Measurements from ENCODE around the gene RBAK.
"Not testable (repeated sequence)": the region's sequence is repeated elsewhere in the genome, so short reads cannot be mapped to it uniquely, and the experiment has no call there.

RBAK gene

DNA sequence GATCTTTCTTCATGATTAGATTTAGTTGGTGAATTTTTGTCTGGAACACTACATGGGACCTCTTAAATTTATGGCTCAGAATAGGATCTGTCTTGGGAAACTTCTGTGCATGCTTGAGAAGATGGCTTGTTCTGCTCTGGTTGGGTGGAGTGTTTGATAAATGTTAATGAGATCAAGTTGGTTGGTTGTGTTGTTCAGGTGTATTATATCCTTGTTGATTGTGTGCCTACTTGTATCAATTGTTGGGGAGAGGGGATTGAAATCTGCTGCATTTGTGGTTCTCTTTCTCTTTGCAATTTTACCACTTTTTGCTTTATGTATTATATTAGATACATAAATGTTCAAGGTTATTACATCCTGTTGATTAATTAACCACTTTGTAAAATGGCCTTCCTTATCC lies 6.1 kb downstream of the RBAK start:
- DNase-seq (ENCODE audit: low spot score): not testable (repeated sequence)

DNA sequence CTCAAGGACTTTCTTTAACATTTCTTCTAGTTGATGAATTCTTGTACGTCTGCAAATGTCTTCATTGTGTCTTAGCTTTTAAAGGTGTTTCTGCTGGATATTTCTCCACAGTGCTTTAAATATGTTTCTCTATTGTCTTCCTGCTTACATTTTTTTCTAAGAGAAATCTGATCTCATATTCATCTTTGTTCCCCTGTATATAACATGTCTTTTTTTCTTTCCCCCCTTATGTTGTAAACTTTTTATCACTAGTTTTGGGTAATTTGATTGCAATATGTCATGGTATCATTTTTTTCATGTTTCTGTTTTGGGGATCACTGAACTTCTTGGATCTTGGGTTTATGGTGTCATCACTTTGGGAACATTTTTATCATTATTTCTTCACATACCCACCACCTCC lies 7.5 kb downstream of the RBAK start:
- no peak for DNase-seq (ENCODE audit: low spot score)

DNA sequence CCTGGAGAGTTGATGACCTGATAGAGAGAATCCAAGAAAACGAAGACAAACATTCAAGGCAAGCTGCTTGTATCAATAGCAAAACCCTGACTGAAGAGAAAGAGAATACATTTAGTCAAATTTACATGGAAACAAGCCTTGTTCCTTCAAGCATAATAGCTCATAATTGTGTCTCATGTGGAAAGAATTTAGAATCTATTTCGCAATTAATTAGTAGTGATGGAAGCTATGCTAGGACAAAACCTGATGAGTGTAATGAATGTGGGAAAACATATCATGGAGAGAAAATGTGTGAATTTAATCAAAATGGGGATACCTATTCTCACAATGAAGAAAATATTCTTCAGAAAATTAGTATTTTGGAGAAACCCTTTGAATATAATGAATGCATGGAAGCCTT lies 18.0 kb downstream of the RBAK start:
- no peak for DNase-seq (ENCODE audit: low spot score)

DNA sequence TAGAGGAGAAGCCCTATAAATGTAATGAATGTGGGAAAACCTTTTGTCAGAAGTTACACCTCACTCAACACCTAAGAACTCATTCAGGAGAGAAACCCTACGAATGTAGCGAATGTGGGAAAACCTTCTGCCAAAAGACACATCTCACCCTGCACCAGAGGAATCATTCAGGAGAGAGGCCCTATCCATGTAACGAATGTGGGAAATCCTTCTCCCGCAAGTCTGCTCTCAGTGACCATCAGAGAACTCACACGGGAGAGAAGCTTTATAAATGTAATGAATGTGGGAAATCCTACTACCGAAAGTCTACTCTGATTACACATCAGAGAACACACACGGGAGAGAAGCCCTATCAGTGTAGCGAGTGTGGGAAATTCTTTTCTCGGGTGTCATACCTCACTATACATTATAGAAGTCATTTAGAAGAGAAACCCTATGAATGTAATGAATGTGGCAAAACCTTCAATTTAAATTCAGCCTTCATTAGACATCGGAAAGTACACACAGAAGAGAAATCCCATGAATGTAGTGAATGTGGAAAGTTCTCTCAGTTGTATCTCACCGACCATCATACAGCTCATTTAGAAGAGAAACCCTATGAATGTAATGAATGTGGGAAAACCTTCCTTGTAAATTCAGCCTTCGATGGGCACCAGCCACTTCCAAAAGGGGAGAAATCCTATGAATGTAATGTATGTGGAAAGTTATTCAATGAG lies 18.9 kb downstream of the RBAK start:
- no peak for DNase-seq (ENCODE audit: low spot score)

DNA sequence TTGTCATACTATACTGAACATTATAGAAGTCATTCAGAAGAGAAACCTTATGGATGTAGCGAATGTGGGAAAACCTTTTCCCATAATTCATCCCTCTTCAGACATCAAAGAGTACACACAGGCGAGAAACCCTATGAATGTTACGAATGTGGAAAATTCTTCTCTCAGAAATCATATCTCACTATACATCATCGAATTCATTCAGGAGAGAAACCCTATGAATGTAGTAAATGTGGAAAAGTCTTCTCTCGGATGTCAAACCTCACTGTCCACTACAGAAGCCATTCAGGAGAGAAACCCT lies 19.4 kb downstream of the RBAK start:
- no peak for DNase-seq (ENCODE audit: low spot score)

DNA sequence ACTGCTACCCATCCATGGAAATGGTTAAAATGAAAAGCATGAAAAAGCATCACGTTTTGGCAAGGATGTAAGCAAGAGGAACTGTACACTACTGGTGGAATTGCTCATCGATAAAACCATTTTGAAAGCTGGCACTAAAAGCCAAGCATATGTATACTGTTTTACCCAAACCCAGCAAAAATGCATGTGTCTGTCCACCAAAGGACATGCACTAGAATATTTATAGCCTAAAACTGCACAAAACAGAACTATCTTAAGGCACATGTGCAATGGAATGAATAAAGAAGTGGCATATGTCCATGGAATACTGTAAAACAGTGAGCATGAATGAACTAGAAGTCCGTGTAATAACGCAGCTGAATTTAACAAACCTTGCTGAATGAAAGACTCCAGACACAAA lies 22.9 kb downstream of the RBAK start:
- no peak for DNase-seq (ENCODE audit: low spot score)

DNA sequence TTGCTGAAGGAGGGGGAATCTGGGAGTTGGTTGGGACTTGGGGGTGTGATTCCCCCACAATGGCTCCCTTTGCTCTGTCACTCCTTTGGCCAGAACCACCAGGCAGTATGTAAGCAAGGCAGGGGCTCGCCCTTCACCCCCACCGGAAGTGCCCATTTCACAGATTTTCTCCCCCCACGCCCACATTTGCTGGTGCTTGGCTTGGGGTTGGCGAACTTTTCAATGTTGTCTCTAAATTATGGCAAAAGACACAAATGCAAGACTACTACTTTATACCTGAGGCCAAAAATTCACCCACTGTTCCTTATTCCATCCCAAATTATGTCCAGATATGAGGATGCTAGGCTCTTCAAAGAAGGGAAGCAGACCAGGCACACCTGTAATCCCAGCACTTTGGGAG lies 24.5 kb downstream of the RBAK start:
- DNase-seq (ENCODE audit: low spot score): no peak

DNA sequence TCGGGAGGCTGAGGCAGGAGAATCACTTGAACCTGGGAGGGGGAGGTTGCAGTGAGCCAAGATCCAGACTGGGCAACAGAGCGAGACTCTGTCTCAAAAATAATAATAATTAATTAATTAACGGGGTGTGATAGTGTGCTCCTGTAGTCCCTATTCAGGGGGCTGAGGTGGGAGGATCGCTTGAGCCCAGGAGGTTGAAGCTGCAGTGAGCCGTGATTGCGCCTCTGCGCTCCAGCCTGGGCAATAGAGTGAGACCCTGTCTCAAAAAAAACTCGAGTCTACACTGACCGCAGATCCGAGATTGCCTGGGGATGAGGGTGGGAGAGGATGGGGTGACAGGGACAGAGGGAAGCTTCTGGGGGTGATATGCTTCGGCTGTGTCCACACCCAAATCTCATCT lies 29.5 kb downstream of the RBAK start:
- not testable (repeated sequence) for DNase-seq (ENCODE audit: low spot score)

DNA sequence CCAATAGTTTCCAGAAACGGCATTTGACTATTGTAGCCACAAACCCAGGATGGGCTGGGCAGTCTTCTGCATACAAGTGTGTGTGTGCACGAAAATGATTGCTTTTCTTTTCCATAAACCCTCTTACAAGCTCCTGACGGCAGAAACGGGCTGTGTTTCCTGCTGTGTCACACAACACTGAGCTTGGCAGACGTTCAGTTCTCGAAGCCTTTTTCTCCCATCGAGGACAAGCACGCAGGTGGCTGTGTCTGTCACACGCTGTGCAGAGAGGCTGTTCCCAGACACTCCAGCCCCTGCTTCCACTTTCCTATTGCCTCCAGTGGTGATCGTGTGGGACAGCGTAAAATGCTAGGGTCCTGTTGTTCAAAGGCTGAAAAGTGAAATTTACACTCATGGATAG lies 32.1 kb downstream of the RBAK start:
- no peak for DNase-seq (ENCODE audit: low spot score)

DNA sequence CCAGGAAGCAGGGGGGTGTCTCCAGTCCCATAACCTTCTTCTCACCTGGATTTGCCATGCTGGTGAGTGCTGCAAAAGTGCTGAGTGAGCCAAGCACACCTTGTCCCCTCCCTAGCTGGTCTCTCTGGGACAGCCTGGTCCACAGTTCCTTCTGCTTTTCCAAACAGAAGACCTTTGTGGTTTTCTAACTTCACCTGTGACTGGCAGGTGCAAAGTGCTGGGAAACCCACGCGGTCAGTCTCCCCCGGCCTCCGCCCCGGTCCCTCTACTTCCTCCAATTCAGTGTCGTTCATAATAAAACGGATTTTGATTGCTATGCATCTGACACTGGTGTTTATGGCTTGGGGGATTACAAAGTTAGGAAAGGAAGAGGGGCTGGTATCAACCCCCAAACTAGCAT lies 37.1 kb downstream of the RBAK start:
- no peak for DNase-seq (ENCODE audit: low spot score)

DNA sequence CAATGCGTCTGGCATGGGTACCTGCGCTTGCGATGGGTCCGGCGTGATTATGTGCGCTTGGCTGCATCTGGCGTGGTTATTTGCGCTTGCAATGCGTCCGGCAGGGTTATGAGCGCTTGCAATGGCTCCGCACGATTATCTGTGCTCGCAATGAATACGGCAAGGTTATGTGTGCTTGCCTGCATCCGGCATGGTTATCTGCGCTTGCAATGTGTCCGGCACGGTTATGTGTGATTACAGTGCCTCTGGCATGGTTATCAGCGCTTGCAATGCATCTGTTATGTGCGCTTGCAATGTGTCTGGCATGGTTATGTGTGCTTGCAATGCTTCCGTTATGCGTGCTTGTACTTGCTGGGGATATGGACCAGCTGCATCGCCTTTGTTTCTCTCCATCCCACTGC lies 37.7 kb downstream of the RBAK start:
- no peak for DNase-seq (ENCODE audit: low spot score)

DNA sequence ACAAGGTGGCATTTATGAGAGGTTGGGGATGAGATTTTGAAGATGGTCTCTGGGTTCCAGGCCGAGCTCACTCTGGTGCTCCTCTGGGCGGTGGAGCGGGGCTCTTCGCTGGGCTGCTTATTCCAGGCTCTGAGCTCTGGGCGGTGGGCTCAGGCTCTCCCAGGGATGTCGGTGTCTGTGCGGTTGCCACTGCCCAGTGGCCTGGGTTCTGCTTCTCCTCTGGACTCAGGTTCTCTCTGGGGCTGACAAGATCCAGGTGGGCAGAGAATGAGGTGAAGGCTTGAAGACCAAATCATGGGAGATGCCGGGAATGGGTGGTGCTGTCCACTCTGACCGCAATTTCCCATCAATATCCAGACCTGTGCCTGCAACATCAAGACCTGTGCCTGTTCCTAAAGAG lies 40.6 kb downstream of the RBAK start:
- DNase-seq (ENCODE audit: low spot score): no peak

DNA sequence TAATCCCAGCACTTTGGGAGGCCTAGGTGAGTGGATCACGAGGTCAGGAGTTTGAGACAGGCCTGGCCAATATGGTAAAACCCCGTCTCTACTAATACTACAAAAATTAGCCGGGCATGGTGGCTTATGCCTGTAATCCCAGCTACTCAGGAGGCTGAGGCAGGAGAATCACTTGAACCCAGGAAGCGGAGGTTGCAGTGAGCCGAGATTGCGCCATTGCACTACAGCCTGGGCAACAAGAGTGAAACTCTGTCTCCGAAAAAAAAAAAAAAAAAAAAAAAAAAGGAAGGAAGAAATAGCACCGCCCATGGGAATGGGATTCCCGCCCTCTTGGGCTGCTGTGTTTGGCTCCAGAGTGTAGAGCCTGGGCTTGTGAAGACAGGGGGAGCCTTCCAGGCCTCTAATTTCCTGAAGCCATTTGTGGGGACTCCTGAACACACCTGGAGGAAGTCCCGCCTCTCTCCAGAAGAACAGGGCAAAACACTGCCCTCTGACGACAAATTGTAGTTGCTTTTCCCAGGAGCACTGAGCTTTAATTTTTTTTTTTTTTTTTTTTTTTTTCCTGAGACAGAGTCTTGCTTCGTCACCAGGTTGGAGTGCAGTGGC lies 42.7 kb downstream of the RBAK start:
- DNase-seq (ENCODE audit: low spot score): peak; percentile 25

DNA sequence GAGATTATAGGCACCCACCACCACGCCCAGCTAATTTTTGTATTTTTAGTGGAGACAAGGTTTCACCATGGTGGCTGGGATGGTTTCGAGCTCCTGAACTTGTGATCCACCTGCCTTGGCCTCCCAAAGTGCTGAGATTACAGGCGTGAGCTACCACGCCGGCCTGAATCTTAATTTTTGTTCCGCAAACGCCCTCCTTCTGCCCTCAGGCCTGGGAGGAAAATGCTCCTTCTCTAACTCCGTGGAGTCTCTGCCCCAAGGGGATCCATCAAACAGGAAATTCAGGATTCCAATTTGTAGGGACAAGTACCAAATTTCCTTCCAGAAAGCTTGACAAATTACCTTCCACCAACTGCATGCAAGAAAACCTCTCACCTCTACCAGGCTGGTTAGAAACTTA lies 43.2 kb downstream of the RBAK start:
- DNase-seq (ENCODE audit: low spot score): no peak

DNA sequence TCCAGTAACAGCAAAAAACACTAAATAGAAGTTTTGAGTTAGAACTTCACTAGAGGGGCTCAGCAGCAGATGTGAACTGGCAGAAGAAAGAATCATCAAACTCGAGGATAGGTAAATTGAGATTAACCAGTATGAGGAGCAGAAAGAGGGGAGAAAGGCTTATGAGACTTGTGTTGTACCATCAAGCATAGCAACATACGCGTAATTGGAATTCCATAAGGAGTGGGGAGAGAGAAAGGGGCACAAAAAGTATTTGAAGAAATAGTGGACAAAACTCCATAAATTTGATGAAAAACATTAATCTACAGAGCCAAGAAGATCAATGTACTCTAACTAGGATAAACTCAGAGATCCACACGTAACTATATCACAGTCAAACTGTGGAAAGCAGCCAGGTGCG lies 48.3 kb downstream of the RBAK start:
- no peak for DNase-seq (ENCODE audit: low spot score)

DNA sequence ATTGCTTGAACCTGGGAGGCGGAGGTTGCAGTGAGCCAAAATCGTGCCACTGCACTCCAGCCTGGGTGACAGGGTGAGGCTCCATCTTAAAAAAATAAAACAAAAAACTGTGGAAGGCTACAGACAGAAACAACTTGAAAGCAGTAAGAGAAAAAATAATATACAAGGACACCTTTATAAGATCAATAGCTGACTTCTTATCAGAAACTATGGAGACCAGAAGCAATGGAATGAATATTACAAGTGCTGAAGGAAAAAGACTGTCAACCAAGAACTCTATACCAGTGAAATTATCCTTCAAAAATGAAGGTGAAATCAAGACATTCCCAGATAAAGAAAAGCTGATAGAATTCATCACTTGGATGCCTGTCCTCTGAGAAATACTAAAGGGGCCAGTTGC lies 49.0 kb downstream of the RBAK start:
- peak; percentile 30 for DNase-seq (ENCODE audit: low spot score)

DNA sequence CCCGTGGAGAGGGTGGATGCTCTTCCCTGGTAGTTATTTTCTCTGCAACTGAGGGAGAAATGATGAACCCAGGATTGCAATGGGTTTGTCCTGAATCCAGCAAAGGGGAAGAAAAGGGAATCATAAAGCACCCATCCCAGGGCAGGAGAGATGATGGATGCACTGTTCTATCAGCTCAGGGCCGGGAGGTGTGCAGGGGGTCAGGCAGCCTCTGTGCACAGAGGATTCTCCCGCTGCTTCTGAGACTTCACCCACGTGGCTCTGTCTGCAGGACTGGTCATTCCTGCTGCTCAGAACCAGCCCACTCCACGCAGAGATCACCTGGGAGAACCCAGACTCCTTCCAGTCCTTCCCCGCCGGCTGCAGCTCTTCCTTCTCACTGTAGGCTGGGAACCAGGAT lies 70.7 kb downstream of the RBAK start:
- no peak for DNase-seq (ENCODE audit: low spot score)

DNA sequence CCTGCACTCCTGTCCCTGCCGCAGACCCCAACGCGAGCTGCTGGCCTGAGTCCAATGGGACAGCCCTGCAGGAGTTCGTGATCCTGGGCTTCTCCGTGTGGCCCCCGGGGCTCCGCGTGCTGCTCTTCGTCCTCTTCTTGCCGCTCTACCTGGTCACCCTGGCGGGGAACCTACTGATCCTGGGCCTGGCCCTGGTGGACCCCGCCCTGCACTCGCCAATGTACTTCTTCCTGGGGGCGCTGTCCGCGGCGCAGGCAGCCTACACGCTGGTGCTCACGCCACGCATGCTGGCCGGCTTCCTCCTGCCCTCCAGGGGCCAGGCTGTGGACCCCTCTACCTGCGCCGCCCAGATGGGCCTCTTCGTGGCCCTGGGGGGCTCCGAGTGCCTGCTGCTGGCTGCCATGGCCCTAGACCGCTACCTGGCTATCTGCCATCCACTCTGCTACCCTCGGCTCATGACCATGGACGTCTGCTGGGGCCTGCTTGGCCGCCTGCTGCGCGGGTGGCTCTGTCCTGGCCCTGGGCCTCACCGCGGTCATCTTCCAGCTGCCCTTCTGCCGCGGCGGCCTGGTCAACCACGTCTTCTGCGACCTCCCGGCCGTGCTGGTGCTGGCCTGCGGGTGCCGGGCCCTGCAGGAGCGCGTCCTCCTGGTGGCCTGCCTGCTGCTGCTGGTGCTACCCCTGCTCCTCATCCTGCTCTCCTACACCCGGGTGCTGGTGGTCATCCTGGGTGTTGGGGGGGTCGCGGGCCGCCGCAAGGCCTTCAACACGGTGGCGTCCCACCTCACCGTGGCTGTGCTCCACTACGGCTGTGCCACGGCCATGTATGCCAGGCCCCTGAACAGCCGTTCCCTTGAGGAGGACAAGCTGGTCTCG lies 71.7 kb downstream of the RBAK start:
- no peak for DNase-seq (ENCODE audit: low spot score)
